B cell (primary cell): Measurements from ENCODE around the gene SPATA3. TPM values are rescaled to one million over a fixed set of nuclear protein-coding genes. Genes with fewer than 3 reads are reported as not detected.

Source experiments
- ATAC-seq: fragments of 200-7000 bp; cut with Tn5 transposase; one replicate; pipeline ENCODE4 v1.10.0; 2021; ENCODE audit warnings: low read depth, mild to moderate bottlenecking, moderate number of reproducible peaks, moderate library complexity
- CTCF ChIA-PET: fragments of 350-600 bp; sonication (Branson Sonifier 250); formaldehyde crosslinking; loops from one replicate; lab custom pipeline; 2021; ENCODE audit warnings: antibody characterized with exemption, inconsistent platforms; lab: Charles Lee
- POLR2A ChIA-PET: fragments of 350-600 bp; sonication (Branson Sonifier 250); formaldehyde crosslinking; loops from one replicate; lab custom pipeline; 2021; ENCODE audit warnings: antibody characterized with exemption; lab: Charles Lee
- DNase-seq: peaks from one replicate; pipeline ENCODE4 v3.0.0; 2013
- H2AFZ ChIP-seq: 2 replicates; pipeline ENCODE4 v1.6.1; 2012; ENCODE audit warnings: mild to moderate bottlenecking, low read depth, low read length; ENCODE audit not compliant: insufficient read depth, poor library complexity, severe bottlenecking
- H3K27ac ChIP-seq, 2 donors: 1 replicate in 1 of 2; 2 replicates in 1 of 2; pipeline ENCODE4 v1.5.1; 2012 to 2013; ENCODE audit warnings: low read length in 2 of 2, mild to moderate bottlenecking in 2 of 2, moderate library complexity in 1 of 2
- H3K27me3 ChIP-seq, 4 experiments: fragments of 200-600 bp in 1 of 4; sonication (generic) in 1 of 4; replicated peaks in 1 of 4; 1 replicate in 2 of 4; 2 replicates in 2 of 4; pipeline versions ENCODE4 v1.6.1 to v1.7.0; 2013 to 2016; ENCODE audit warnings: low read length in 3 of 4, mild to moderate bottlenecking in 2 of 4, mixed read lengths in 1 of 4, moderate library complexity in 1 of 4; ENCODE audit not compliant: insufficient read depth in 4 of 4, control insufficient read depth in 3 of 4; ENCODE audit errors: control extremely low read depth in 1 of 4
- H3K36me3 ChIP-seq, 2 experiments: replicated peaks in 1 of 2; 1 replicate in 1 of 2; 2 replicates in 1 of 2; pipeline versions ENCODE4 v1.6.1 to v1.7.1; 2013; ENCODE audit warnings: low read length in 1 of 2; ENCODE audit not compliant: insufficient read depth in 2 of 2, control insufficient read depth in 1 of 2; ENCODE audit errors: control extremely low read depth in 1 of 2, extremely low read depth in 1 of 2
- H3K4me1 ChIP-seq, 2 donors: fragments of 200-600 bp in 1 of 2; sonication (generic) in 1 of 2; 1 replicate in 1 of 2; 2 replicates in 1 of 2; pipeline versions ENCODE4 v1.5.1 to v1.6.1; 2013 to 2017; ENCODE audit warnings: low read length in 2 of 2; ENCODE audit not compliant: control insufficient read depth in 2 of 2, insufficient read depth in 2 of 2
- H3K4me2 ChIP-seq: replicated peaks from 2 replicates; pipeline ENCODE3; 2012; ENCODE audit warnings: mild to moderate bottlenecking, low read depth, low read length; ENCODE audit not compliant: poor library complexity, severe bottlenecking
- H3K4me3 ChIP-seq, 5 experiments: fragments of 200-600 bp in 1 of 5; sonication (generic) in 1 of 5; 1 replicate in 3 of 5; 2 replicates in 2 of 5; pipeline versions ENCODE4 v1.5.1 to v1.7.0; 2011 to 2016; ENCODE audit warnings: low read length in 4 of 5, mild to moderate bottlenecking in 4 of 5, low read depth in 2 of 5, control low read depth in 1 of 5, moderate library complexity in 1 of 5; ENCODE audit not compliant: insufficient read depth in 1 of 5; ENCODE audit errors: control extremely low read depth in 1 of 5, extremely low read depth in 1 of 5
- H3K79me2 ChIP-seq: fragments of 200-600 bp; sonication (generic); one replicate; pipeline ENCODE4 v1.6.0; 2016; ENCODE audit warnings: low read length; ENCODE audit not compliant: control insufficient read depth, insufficient read depth
- H3K9ac ChIP-seq: fragments of 200-600 bp; sonication (generic); 2 replicates; pipeline ENCODE4 v1.6.1; 2017; ENCODE audit warnings: mild to moderate bottlenecking, low read length, moderate library complexity
- H3K9me3 ChIP-seq, 3 donors: one replicate each; pipeline versions ENCODE4 v1.6.1 to v1.7.1; 2013; ENCODE audit warnings: low read length in 2 of 3; ENCODE audit not compliant: control insufficient read depth in 2 of 3, insufficient read depth in 1 of 3; ENCODE audit errors: control extremely low read depth in 1 of 3
- H4K20me1 ChIP-seq: 2 replicates; pipeline ENCODE4 v1.6.0; 2012; ENCODE audit warnings: mild to moderate bottlenecking, low read length; ENCODE audit not compliant: insufficient read depth, control insufficient read depth, poor library complexity, severe bottlenecking
- H3K27ac Mint-ChIP-seq: one replicate; pipeline ENCODE4 v1.8.0; 2021; ENCODE audit warnings: mixed read lengths
- H3K27me3 Mint-ChIP-seq: one replicate; pipeline ENCODE4 v1.8.0; 2021; ENCODE audit warnings: mixed read lengths
- H3K4me1 Mint-ChIP-seq: one replicate; pipeline ENCODE4 v1.8.0; 2021; ENCODE audit warnings: mixed read lengths
- H3K4me3 Mint-ChIP-seq: one replicate; pipeline ENCODE4 v1.8.0; 2021; ENCODE audit warnings: mixed read lengths
- H3K9me3 Mint-ChIP-seq: one replicate; pipeline ENCODE4 v1.8.0; 2022; ENCODE audit warnings: mixed read lengths; ENCODE audit not compliant: insufficient read depth
- CTCF ChIP-seq: fragments of 200-600 bp; IDR thresholded peaks from one replicate; pipeline ENCODE4 v1.8.0; 2022; ENCODE audit warnings: antibody characterized with exemption, mild to moderate bottlenecking
- EZH2 ChIP-seq: IDR thresholded peaks from 2 replicates; pipeline ENCODE4 v1.6.1; 2012; ENCODE audit warnings: borderline replicate concordance, low read depth, mild to moderate bottlenecking, moderate library complexity, low read length; ENCODE audit not compliant: insufficient read depth, poor library complexity, severe bottlenecking
- WGBS: methylation state at CpG from one replicate; pipeline ENCODE4 v1.1.5; 2013; ENCODE audit warnings: missing lambda C conversion rate; ENCODE audit not compliant: insufficient coverage; 5-methylcytosine and 5-hydroxymethylcytosine counted together
- intact Hi-C: fragments of 100-400 bp; cut with micrococcal nuclease; formaldehyde crosslinking; loops from one replicate; pipeline ENCODE4 v1.10.0; 2022
- polyA plus RNA-seq: library from polyadenylated mRNA; depleted of rRNA; stranded (reverse); fragments of >200 nt; gene quantifications from 2 replicates; pipeline ENCODE4 v1.2.3, GENCODE V29; 2012
- total RNA-seq, 2 donors: library from RNA; stranded (reverse); fragments of 120-200 nt in 1 of 2; gene quantifications; 1 replicate in 1 of 2; 2 replicates in 1 of 2; pipeline versions ENCODE4 v1.2.3 to v1.2.4, GENCODE V29; 2013 to 2022

The SPATA3 gene
- total and polyA plus RNA-seq, 2 donors (not counting 1 experiment from before 2014, with no cell fraction given), result not detected

GRCh38 chr2:231015926-231016325 is 20.0 kb downstream of the SPATA3 start:
- intact Hi-C loops, result no loop called here
- Histone ChIP-seq H3K4me2 (no peak overlapping the region), H3K9me3 (peaks cover 0 to 2% (median 0%) of the 10 kb centered on the region in 3 donors), H3K9ac (no peak overlapping the region), H3K79me2 (no peaks in the 10 kb centered on the region), H3K4me1 (no peaks in the 10 kb centered on the region), H2AFZ (no peak overlapping the region), H3K36me3 (no peaks in the 10 kb centered on the region), H4K20me1 (no peaks in the 10 kb centered on the region), H3K4me3 (no peak overlapping the region), H3K27ac (no peak overlapping the region), H3K27me3 (peaks cover 0 to 11% (median 2%) of the 10 kb centered on the region in 4 experiments)
- DNase-seq, result no peak
- ChIA-PET CTCF (interaction anchor here (0.9 kb wide), 1 partner anchor 40 kb away, joined by 5 read pairs; no protein-coding TSS in a partner anchor), POLR2A (no interaction called here)
- peaks cover 45% of the 10 kb centered on the region for H3K27me3 Mint-ChIP-seq
- no peak for ATAC-seq
- TF ChIP-seq CTCF (no peak), EZH2 (no peak)
- H3K27ac Mint-ChIP-seq, result no peak overlapping the region
- 90% methylated on average over 3 of the region's 3 CpGs for WGBS
- H3K4me3 Mint-ChIP-seq, result no peak overlapping the region
- no peaks in the 10 kb centered on the region for H3K9me3 Mint-ChIP-seq
- H3K4me1 Mint-ChIP-seq, result no peaks in the 10 kb centered on the region

GRCh38 chr2:231016566-231017230 is 20.8 kb downstream of the SPATA3 start:
- Histone ChIP-seq H3K9ac (no peak overlapping the region), H3K9me3 (peaks cover 0 to 2% (median 0%) of the 10 kb centered on the region in 3 donors), H3K27ac (no peak overlapping the region), H4K20me1 (no peaks in the 10 kb centered on the region), H3K4me3 (no peak overlapping the region), H3K27me3 (peaks cover 0 to 11% (median 2%) of the 10 kb centered on the region in 4 experiments), H3K4me2 (no peak overlapping the region), H3K36me3 (no peaks in the 10 kb centered on the region), H2AFZ (no peak overlapping the region), H3K4me1 (no peaks in the 10 kb centered on the region), H3K79me2 (no peaks in the 10 kb centered on the region)
- CTCF ChIA-PET, result no interaction called here
- intact Hi-C loops, result no loop called here
- Mint-ChIP-seq H3K27ac (no peak overlapping the region), H3K4me1 (no peaks in the 10 kb centered on the region), H3K4me3 (no peak overlapping the region), H3K27me3 (peaks cover 45% of the 10 kb centered on the region), H3K9me3 (no peaks in the 10 kb centered on the region)
- POLR2A ChIA-PET, result no interaction called here
- ATAC-seq (no peak), DNase-seq (no peak)
- WGBS, result 84% methylated on average over 6 of the region's 6 CpGs
- TF ChIP-seq CTCF (no peak), EZH2 (no peak)
